GM18526 (cell line): Measurements from ENCODE around the gene ENTREP1.

Experiments
- POLR2A ChIP-seq: IDR thresholded peaks from 3 replicates; pipeline ENCODE4 v1.6.1; 2011; ENCODE audit not compliant: insufficient read length; ENCODE audit errors: extremely low read depth

The ENTREP1 gene

GRCh38 chr9:69324549-69325401, at the start of gene ENTREP1:
Gene ENTREP1 (plus strand): TSS chr9:69325215. CDS start chr9:69325310, 95 bp downstream.
- TF ChIP-seq POLR2A = no peak

DNA sequence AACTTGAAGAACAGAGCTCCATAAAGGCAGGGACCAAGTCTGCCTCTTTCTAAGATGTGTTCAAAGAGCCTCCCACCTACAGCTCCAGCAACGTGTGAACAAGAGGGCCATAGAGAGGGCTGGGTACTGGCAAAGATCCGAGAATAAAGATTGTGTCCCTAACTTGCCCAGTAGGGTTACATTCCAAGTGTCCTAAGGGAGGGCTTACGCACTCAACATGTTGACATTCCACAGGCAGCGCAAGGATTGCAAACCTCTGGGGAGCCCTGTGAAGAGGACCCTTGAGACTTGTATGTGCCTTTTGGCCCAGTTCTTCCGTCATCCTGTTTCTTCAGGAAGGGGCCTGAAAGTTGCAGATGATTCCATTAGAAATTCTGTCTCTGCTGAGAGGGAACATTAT, 48.2 kb upstream of the ENTREP1 start:
- no peak for TF ChIP-seq POLR2A

DNA sequence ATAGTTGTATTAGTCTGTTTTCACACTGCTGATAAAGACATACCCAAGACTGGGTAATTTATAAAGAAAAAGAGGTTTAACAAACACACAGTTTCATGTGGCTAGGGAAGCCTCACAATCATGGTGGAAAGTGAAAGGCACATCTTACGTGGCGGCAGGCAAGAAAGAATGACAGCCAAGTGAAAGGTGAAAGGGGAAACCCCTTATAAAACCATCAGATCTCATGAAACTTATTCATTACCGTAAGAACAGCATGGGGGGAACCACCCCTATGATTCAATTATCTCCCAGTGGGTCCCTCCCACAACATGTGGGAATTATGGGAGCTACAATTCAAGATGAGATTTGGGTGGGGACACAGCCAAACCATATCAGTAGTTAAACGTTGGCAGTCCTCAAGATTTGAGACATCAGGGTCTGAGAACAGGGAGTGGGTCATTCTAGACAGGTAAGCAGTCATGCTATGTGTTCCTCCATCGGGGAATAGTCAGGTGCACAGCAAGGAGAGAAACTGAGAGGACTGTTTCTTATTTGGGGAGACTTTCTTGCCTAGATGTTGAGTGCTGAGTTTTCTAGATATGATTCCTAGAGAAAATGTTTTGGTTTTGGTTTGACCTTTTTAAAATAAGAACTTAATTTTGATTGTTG, 45.8 kb upstream of the ENTREP1 start:
- TF ChIP-seq POLR2A = no peak

DNA sequence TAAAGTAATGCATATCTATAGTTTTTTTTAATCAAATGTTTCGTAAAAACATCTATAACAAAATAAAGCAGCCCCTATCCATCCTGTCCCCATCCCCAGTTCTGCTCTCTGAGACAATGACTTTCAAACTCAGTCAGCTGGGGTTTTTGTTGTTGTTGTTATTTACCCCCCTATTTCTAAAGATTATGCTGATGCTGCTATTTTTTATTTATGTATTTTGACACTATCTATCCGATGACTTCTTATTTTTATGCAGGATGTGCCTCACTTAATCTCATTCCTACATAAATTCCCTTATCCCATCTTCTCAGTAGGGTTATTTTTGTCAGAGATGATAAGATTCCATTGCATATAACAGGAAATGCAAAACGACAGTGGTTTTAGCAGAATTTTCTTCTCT, 45.3 kb upstream of the ENTREP1 start:
- no peak for TF ChIP-seq POLR2A

DNA sequence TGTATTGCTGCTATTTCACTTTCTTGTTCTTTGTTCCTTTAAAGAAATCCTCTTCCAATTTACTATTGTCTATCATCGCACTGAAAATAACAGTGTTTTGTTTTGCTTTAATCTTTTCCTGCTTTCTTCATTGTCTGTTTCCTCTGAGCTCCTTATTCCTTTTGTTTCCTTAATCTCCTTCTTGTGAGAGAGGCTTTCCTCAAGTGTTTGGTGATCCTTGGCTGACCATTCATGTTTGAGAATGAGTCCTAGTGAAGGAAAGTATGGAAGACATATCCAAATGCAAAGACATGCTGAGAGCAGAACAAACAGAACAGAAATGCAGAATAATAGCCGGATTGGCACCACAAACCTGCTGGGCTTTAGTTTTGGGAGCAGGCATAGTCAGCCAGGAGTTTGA, 42.0 kb upstream of the ENTREP1 start:
- TF ChIP-seq POLR2A = no peak

GRCh38 chr9:69292078-69292477, 32.9 kb upstream of the ENTREP1 start:
- no peak for TF ChIP-seq POLR2A

GRCh38 chr9:69293156-69293555, 31.9 kb upstream of the ENTREP1 start:
- no peak for TF ChIP-seq POLR2A

DNA sequence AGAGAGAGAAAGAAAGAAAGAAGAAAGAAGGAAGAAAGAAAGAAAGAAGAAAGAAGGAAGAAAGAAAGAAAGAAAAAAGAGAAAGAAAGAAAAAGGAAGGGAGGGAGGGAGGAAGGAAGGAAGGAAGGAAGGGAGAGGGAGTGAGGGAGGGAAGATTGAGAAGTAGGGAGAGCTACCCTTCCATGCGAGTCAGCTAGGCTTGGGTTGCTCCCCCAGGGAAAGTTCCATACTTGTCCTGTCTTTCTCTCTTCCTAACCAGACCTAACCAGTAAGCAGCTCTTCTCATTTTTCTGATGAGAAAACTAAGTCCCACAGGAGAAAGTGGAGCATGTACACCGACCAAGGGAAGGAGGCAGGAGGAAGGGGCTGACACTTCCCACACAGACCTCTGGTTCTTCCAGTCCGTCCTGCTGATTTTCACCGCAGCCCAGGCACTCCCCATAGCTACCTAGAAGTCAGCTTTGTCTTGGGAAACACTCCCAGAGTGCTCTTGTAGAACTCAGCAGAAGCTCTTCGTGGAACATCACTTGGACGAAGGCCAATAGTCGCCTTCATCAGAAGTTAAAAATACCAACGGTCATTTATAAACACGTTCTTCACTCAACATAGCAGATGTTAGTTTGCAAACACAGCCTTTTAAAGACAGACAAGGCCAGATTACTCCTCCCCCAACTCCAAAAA, 29.0 kb upstream of the ENTREP1 start:
- no peak for TF ChIP-seq POLR2A

- TF ChIP-seq POLR2A = no peak
These were observed 27.6 kb upstream of the ENTREP1 start for GRCh38 chr9:69297300-69297980.

- no peak for TF ChIP-seq POLR2A
These were observed 25.7 kb upstream of the ENTREP1 start for GRCh38 chr9:69299315-69299714.

DNA sequence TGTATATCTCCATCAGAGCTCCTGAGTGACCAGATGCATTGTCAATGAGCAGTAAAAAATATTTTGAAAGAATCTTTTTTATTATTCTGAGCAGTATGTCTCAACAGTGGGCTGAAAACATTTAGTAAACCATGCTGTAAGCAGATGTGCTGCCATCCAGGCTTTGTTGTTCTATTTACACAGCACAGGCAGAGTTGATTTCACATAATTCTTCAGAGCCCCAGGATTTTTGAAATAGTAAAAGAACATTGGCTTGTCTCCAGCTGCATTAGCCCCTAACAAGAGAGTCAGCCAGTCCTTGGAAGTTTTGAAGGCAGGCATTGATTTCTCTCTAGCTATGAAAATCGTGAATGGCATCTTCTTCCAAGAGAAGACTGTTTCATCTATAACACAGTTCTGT, 25.2 kb upstream of the ENTREP1 start:
- no peak for TF ChIP-seq POLR2A

GRCh38 chr9:69303331-69303730, 21.7 kb upstream of the ENTREP1 start:
- no peak for TF ChIP-seq POLR2A

GRCh38 chr9:69307446-69308205, 17.4 kb upstream of the ENTREP1 start:
- TF ChIP-seq POLR2A = no peak

GRCh38 chr9:69308206-69308931, 16.6 kb upstream of the ENTREP1 start:
- TF ChIP-seq POLR2A = no peak
